Liver (tissue), 9 donors: Measurements from ENCODE around the gene KPNB1. TPM values are rescaled to one million over a fixed set of nuclear protein-coding genes. Genes with fewer than 3 reads are reported as not detected.
A peak's percentile ranks its signal among the peaks of the same experiment; 100 is the strongest.

ENCODE experiments used
- DNase-seq: peaks from one replicate; pipeline ENCODE4 v3.0.0-alpha.2; 2017; ENCODE audit warnings: low spot score
- H3K27ac ChIP-seq, 2 donors: one replicate each; pipeline ENCODE4 v1.7.0; 2013; ENCODE audit warnings: inconsistent platforms in 2 of 2, low read length in 2 of 2, control low read depth in 1 of 2, low read depth in 1 of 2, mild to moderate bottlenecking in 1 of 2
- H3K27me3 ChIP-seq, 4 donors: one replicate each; pipeline versions ENCODE4 v1.6.1 to v1.7.0; 2013; ENCODE audit warnings: low read length in 3 of 4, inconsistent platforms in 1 of 4, mild to moderate bottlenecking in 1 of 4, moderate library complexity in 1 of 4; ENCODE audit not compliant: control insufficient read depth in 4 of 4, insufficient read depth in 4 of 4
- H3K36me3 ChIP-seq, 4 donors: one replicate each; pipeline versions ENCODE4 v1.6.1 to v1.7.0; 2013; ENCODE audit warnings: low read length in 3 of 4, mild to moderate bottlenecking in 3 of 4, low read depth in 1 of 4, moderate library complexity in 1 of 4; ENCODE audit not compliant: control insufficient read depth in 4 of 4, insufficient read depth in 3 of 4
- H3K4me1 ChIP-seq, 4 donors: one replicate each; pipeline versions ENCODE4 v1.6.1 to v1.7.0; 2013; ENCODE audit warnings: low read length in 3 of 4, mild to moderate bottlenecking in 3 of 4, moderate library complexity in 1 of 4; ENCODE audit not compliant: control insufficient read depth in 4 of 4, insufficient read depth in 4 of 4
- H3K4me3 ChIP-seq, 3 donors: one replicate each; pipeline versions ENCODE4 v1.6.1 to v1.7.0; 2013; ENCODE audit warnings: low read length in 3 of 3, control low read depth in 1 of 3, low read depth in 1 of 3, mild to moderate bottlenecking in 1 of 3
- H3K9ac ChIP-seq, 2 donors: one replicate each; pipeline ENCODE4 v1.7.0; 2013; ENCODE audit warnings: low read length in 2 of 2, mild to moderate bottlenecking in 2 of 2, moderate library complexity in 2 of 2, control low read depth in 1 of 2, low read depth in 1 of 2
- H3K9me3 ChIP-seq, 4 donors: one replicate each; pipeline versions ENCODE4 v1.6.1 to v1.7.0; 2013; ENCODE audit warnings: low read length in 3 of 4; ENCODE audit not compliant: control insufficient read depth in 4 of 4
- ATF3 ChIP-seq: IDR thresholded peaks from 2 replicates; pipeline ENCODE4 v1.6.1; 2016; ENCODE audit warnings: antibody characterized with exemption
- CTCF ChIP-seq: fragments of 150-350 bp; IDR thresholded peaks from 2 replicates; pipeline ENCODE4 v1.5.1; 2017; ENCODE audit warnings: improper control_type of control experiment, low read depth, low read length; ENCODE audit not compliant: missing input control
- EGR1 ChIP-seq, 2 donors: IDR thresholded peaks; 2 replicates each; pipeline ENCODE4 v1.6.1; 2016 to 2018; ENCODE audit warnings: antibody characterized with exemption in 2 of 2, low read depth in 2 of 2
- FOXA1 ChIP-seq: IDR thresholded peaks from 2 replicates; pipeline ENCODE4 v1.6.1; 2016; ENCODE audit warnings: antibody characterized with exemption
- FOXA2 ChIP-seq: IDR thresholded peaks from 2 replicates; pipeline ENCODE4 v1.6.1; 2016; ENCODE audit warnings: antibody characterized with exemption
- HNF4A ChIP-seq, 2 donors: conservative IDR thresholded peaks; 2 replicates each; pipeline ENCODE4 v1.6.1; 2016; ENCODE audit warnings: antibody characterized with exemption in 2 of 2, mild to moderate bottlenecking in 2 of 2
- HNF4G ChIP-seq: IDR thresholded peaks from 2 replicates; pipeline ENCODE4 v1.6.1; 2016; ENCODE audit warnings: antibody characterized with exemption
- JUND ChIP-seq, 2 donors: IDR thresholded peaks; 2 replicates each; pipeline ENCODE4 v1.6.1; 2016; ENCODE audit warnings: antibody characterized with exemption in 2 of 2
- MAX ChIP-seq: IDR thresholded peaks from 2 replicates; pipeline ENCODE4 v1.6.1; 2016; ENCODE audit warnings: antibody characterized with exemption
- NR2F2 ChIP-seq: IDR thresholded peaks from 2 replicates; pipeline ENCODE4 v1.6.1; 2016; ENCODE audit warnings: antibody characterized with exemption
- REST ChIP-seq: IDR thresholded peaks from 2 replicates; pipeline ENCODE4 v1.6.1; 2016; ENCODE audit warnings: antibody characterized with exemption, mild to moderate bottlenecking
- RXRA ChIP-seq, 2 donors: IDR thresholded peaks; 2 replicates each; pipeline ENCODE4 v1.6.1; 2017 to 2018; ENCODE audit warnings: antibody characterized with exemption in 2 of 2, mild to moderate bottlenecking in 1 of 2
- SP1 ChIP-seq: IDR thresholded peaks from 2 replicates; pipeline ENCODE4 v1.6.1; 2018; ENCODE audit warnings: antibody characterized with exemption, mild to moderate bottlenecking
- TAF1 ChIP-seq: conservative IDR thresholded peaks from 2 replicates; pipeline ENCODE4 v1.6.1; 2016; ENCODE audit warnings: antibody characterized with exemption, mild to moderate bottlenecking
- YY1 ChIP-seq: IDR thresholded peaks from 2 replicates; pipeline ENCODE4 v1.6.1; 2016; ENCODE audit warnings: antibody characterized with exemption, mild to moderate bottlenecking
- ZBTB33 ChIP-seq: IDR thresholded peaks from 2 replicates; pipeline ENCODE4 v1.6.1; 2016; ENCODE audit warnings: antibody characterized with exemption
- WGBS: extraction: QIAGEN DNeasy Blood & Tissue Kit; methylation state at CpG from one replicate; pipeline ENCODE4 v1.1.7; 2013; 5-methylcytosine and 5-hydroxymethylcytosine counted together
- polyA plus RNA-seq, 2 donors: library from polyadenylated mRNA; stranded (reverse) in 1 of 2; unstranded in 1 of 2; fragments of 200-250 nt in 1 of 2; fragments of >200 nt in 1 of 2; fragmentation: Nextera tagmentation in 1 of 2; extraction: Ambion mirVana in 1 of 2; gene quantifications; one replicate each; pipeline versions ENCODE4 v1.2.1 to v1.2.3, GENCODE V29; 2013 to 2015
- total RNA-seq, 2 donors: library from RNA; depleted of rRNA; stranded (reverse); fragments of >200 nt; gene quantifications; one replicate each; pipeline ENCODE4 v1.2.3, GENCODE V29; 2014
- donor health status: healthy.
- donor health status: healthy.
- donor health status: healthy.
- donor health status: healthy.
- donor health status: healthy.

The KPNB1 gene
- total and polyA plus RNA-seq, 4 donors: 27.6 to 114 (median 75.0) TPM

GRCh38 chr17:47711366-47712099 lies 61.8 kb downstream of the KPNB1 start (continued):
- TF ChIP-seq ZBTB33 (no peak), YY1 (no peak), FOXA1 (no peak), JUND (IDR thresholded peaks at IDR 0.05) (no peak), HNF4A (conservative IDR thresholded peaks at IDR 0.05) (no peak), EGR1 (IDR thresholded peaks at IDR 0.05; ENCODE audit: low read depth in 2 of 2) (no peak), HNF4G (no peak)

- DNase-seq: no peak
- H3K36me3 ChIP-seq: no peaks in the 10 kb centered on the region
- H3K9ac ChIP-seq: no peak overlapping the region
- peak in 1 of 2 donors; percentile 26 for TF ChIP-seq HNF4A (conservative IDR thresholded peaks at IDR 0.05)
- TF ChIP-seq NR2F2: peak; percentile 79
- TF ChIP-seq MAX: no peak
- TF ChIP-seq RXRA (IDR thresholded peaks at IDR 0.05): peak; percentile 9 to 42
- peaks cover 0 to 7% (median 2%) of the 10 kb centered on the region in 4 donors for H3K4me1 ChIP-seq
- WGBS: 36% methylated on average over 5 of the region's 5 CpGs
- no peak overlapping the region for H3K4me3 ChIP-seq
- no peaks in the 10 kb centered on the region for H3K27me3 ChIP-seq
- no peak overlapping the region for H3K27ac ChIP-seq
- no peaks in the 10 kb centered on the region for H3K9me3 ChIP-seq
Observed at GRCh38 chr17:47712330-47713023, 62.8 kb downstream of the KPNB1 start.

GRCh38 chr17:47713980-47714700 lies 64.4 kb downstream of the KPNB1 start:
- 42% methylated on average over 15 of the region's 15 CpGs for WGBS
- no peak for DNase-seq
- H3K36me3 ChIP-seq: no peaks in the 10 kb centered on the region
- H3K27me3 ChIP-seq: no peaks in the 10 kb centered on the region
- peaks cover 0 to 7% (median under 1%) of the 10 kb centered on the region in 4 donors for H3K4me1 ChIP-seq
- H3K9ac ChIP-seq: no peak overlapping the region
- no peak overlapping the region for H3K27ac ChIP-seq
- no peak overlapping the region for H3K4me3 ChIP-seq
- no peaks in the 10 kb centered on the region for H3K9me3 ChIP-seq
- no peak for TF ChIP-seq ATF3
- no peak for TF ChIP-seq REST
- no peak for TF ChIP-seq HNF4G
- TF ChIP-seq TAF1: no peak
- no peak for TF ChIP-seq SP1
- TF ChIP-seq ZBTB33: no peak
- no peak for TF ChIP-seq EGR1 (IDR thresholded peaks at IDR 0.05; ENCODE audit: low read depth in 2 of 2)
- TF ChIP-seq NR2F2: no peak
- no peak for TF ChIP-seq CTCF
- TF ChIP-seq JUND (IDR thresholded peaks at IDR 0.05): no peak
- no peak for TF ChIP-seq RXRA (IDR thresholded peaks at IDR 0.05)
- no peak for TF ChIP-seq YY1
- no peak for TF ChIP-seq MAX
- TF ChIP-seq FOXA2: no peak
- TF ChIP-seq FOXA1: no peak
- TF ChIP-seq HNF4A (conservative IDR thresholded peaks at IDR 0.05): no peak
